ENCODE measurements around the gene OR6S1.
A peak's percentile ranks its signal among the peaks of the same experiment; 100 is the strongest.

The OR6S1 gene

DNA sequence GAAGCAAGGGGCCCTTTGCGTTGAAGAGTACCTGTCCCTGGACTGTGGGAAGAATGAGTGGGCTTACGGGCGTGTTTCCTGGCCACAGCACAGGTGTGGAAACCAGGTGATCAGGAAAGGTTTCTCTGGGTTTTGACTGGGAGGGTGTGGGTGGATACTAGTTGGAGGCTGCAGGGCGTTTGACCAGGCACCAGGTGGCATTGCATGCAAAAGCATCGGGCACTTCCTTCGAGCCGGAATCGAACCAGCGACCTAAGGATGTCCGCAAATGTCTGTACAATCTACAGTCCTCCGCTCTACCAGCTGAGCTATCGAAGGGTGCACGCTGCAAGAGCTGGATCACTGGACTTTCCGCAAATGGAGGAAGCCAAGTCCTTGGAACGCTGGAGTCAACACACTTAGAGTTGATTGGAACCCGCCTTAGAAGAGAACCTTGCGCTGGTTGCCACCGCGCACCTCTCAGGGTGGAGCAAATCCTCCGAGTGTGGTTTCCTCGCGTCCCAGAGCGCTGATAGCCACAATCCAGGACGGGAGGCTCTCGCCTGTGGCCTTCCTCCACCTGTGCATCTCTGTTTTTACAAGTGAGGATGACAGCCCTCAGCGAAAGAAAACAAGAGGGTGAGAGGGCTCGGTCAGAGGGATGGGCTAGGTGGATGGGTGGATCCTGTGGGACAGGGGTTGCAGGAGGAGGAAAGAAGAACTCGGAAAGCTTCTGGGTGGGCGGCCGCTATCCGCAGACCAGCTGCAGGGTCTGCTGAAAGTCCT is 21.7 kb upstream of the OR6S1 start (continued):
- no peak for TF ChIP-seq ZNF571 (tag by site-specific recombination; IDR thresholded peaks at IDR 0.05)
- peak; percentile 67 for TF ChIP-seq SP3 (tag by site-specific recombination; IDR thresholded peaks at IDR 0.05)
- no peak for TF ChIP-seq FEZF1 (tag by site-specific recombination; IDR thresholded peaks at IDR 0.05)
- TF ChIP-seq ZNF707 (tag by site-specific recombination; IDR thresholded peaks at IDR 0.05) = no peak
- no peak; the same call in 1 of the 2 replicates for TF ChIP-seq GFI1B (tag by site-specific recombination; IDR thresholded peaks at IDR 0.05)
- TF ChIP-seq ZNF239 (tag by site-specific recombination; IDR thresholded peaks at IDR 0.05) = 0 out of 2 replicates have a peak, but pooled peaks have one; percentile 25
- TF ChIP-seq ZFHX2 (tag by site-specific recombination; conservative IDR thresholded peaks at IDR 0.05) = peak; percentile 89
- TF ChIP-seq, protein P1, sequence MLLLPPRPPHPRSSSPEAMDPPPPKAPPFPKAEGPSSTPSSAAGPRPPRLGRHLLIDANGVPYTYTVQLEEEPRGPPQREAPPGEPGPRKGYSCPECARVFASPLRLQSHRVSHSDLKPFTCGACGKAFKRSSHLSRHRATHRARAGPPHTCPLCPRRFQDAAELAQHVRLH (tag by site-specific recombination; IDR thresholded peaks at IDR 0.05) = peak; percentile 97
- TF ChIP-seq KLF7 (tag by site-specific recombination; IDR thresholded peaks at IDR 0.05; ENCODE audit: borderline replicate concordance) = peak; percentile 50; the same call in 1 of the 2 replicates
- peak; percentile 38 for TF ChIP-seq SP2 (tag by site-specific recombination; IDR thresholded peaks at IDR 0.05)
- TF ChIP-seq, protein P2, sequence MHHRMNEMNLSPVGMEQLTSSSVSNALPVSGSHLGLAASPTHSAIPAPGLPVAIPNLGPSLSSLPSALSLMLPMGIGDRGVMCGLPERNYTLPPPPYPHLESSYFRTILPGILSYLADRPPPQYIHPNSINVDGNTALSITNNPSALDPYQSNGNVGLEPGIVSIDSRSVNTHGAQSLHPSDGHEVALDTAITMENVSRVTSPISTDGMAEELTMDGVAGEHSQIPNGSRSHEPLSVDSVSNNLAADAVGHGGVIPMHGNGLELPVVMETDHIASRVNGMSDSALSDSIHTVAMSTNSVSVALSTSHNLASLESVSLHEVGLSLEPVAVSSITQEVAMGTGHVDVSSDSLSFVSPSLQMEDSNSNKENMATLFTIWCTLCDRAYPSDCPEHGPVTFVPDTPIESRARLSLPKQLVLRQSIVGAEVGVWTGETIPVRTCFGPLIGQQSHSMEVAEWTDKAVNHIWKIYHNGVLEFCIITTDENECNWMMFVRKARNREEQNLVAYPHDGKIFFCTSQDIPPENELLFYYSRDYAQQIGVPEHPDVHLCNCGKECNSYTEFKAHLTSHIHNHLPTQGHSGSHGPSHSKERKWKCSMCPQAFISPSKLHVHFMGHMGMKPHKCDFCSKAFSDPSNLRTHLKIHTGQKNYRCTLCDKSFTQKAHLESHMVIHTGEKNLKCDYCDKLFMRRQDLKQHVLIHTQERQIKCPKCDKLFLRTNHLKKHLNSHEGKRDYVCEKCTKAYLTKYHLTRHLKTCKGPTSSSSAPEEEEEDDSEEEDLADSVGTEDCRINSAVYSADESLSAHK (tag by site-specific recombination; IDR thresholded peaks at IDR 0.05) = peak; percentile 37; the same call in 1 of the 2 replicates
- TF ChIP-seq, protein P3, sequence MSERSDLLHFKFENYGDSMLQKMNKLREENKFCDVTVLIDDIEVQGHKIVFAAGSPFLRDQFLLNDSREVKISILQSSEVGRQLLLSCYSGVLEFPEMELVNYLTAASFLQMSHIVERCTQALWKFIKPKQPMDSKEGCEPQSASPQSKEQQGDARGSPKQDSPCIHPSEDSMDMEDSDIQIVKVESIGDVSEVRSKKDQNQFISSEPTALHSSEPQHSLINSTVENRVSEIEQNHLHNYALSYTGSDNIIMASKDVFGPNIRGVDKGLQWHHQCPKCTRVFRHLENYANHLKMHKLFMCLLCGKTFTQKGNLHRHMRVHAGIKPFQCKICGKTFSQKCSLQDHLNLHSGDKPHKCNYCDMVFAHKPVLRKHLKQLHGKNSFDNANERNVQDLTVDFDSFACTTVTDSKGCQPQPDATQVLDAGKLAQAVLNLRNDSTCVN (tag by site-specific recombination; optimal IDR thresholded peaks at IDR 0.05) = peak; percentile 42
- peak; percentile 91 for TF ChIP-seq ZXDB (tag by site-specific recombination; IDR thresholded peaks at IDR 0.05)
- TF ChIP-seq, protein P4, sequence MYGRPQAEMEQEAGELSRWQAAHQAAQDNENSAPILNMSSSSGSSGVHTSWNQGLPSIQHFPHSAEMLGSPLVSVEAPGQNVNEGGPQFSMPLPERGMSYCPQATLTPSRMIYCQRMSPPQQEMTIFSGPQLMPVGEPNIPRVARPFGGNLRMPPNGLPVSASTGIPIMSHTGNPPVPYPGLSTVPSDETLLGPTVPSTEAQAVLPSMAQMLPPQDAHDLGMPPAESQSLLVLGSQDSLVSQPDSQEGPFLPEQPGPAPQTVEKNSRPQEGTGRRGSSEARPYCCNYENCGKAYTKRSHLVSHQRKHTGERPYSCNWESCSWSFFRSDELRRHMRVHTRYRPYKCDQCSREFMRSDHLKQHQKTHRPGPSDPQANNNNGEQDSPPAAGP (tag by site-specific recombination; IDR thresholded peaks at IDR 0.05) = peak; percentile 95
- TF ChIP-seq ZNF302 (tag by site-specific recombination; IDR thresholded peaks at IDR 0.05; ENCODE audit: low read depth) = no peak
- TF ChIP-seq ZNF184 (tag by site-specific recombination; IDR thresholded peaks at IDR 0.05) = peak; percentile 82; the same call in 1 of the 2 replicates
- no peak for TF ChIP-seq ZNF114 (tag by site-specific recombination; IDR thresholded peaks at IDR 0.05)
- peak; percentile 88; the same call in 1 of the 2 replicates for TF ChIP-seq ZSCAN23 (tag by site-specific recombination; IDR thresholded peaks at IDR 0.05)
- no peak for TF ChIP-seq ZNF416 (tag by site-specific recombination; IDR thresholded peaks at IDR 0.05)
- peak; percentile 95; the same call in 1 of the 2 replicates for TF ChIP-seq TRIM28 (IDR thresholded peaks at IDR 0.05; ENCODE audit: borderline replicate concordance, low read length)
- peak; percentile 46; the same call in 1 of the 2 replicates for TF ChIP-seq ZFP37 (tag by site-specific recombination; IDR thresholded peaks at IDR 0.05)
- peak; percentile 84 for TF ChIP-seq ZNF394 (tag by site-specific recombination; IDR thresholded peaks at IDR 0.05; ENCODE audit: borderline replicate concordance)
- no peak for TF ChIP-seq ZFP3 (tag by site-specific recombination; IDR thresholded peaks at IDR 0.05; ENCODE audit: low read depth)
- TF ChIP-seq SCRT2 (tag by site-specific recombination; IDR thresholded peaks at IDR 0.05) = peak; percentile 74
- TF ChIP-seq, protein P5, sequence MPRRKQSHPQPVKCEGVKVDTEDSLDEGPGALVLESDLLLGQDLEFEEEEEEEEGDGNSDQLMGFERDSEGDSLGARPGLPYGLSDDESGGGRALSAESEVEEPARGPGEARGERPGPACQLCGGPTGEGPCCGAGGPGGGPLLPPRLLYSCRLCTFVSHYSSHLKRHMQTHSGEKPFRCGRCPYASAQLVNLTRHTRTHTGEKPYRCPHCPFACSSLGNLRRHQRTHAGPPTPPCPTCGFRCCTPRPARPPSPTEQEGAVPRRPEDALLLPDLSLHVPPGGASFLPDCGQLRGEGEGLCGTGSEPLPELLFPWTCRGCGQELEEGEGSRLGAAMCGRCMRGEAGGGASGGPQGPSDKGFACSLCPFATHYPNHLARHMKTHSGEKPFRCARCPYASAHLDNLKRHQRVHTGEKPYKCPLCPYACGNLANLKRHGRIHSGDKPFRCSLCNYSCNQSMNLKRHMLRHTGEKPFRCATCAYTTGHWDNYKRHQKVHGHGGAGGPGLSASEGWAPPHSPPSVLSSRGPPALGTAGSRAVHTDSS (tag by site-specific recombination; IDR thresholded peaks at IDR 0.05) = peak; percentile 63
- TF ChIP-seq, protein P6, sequence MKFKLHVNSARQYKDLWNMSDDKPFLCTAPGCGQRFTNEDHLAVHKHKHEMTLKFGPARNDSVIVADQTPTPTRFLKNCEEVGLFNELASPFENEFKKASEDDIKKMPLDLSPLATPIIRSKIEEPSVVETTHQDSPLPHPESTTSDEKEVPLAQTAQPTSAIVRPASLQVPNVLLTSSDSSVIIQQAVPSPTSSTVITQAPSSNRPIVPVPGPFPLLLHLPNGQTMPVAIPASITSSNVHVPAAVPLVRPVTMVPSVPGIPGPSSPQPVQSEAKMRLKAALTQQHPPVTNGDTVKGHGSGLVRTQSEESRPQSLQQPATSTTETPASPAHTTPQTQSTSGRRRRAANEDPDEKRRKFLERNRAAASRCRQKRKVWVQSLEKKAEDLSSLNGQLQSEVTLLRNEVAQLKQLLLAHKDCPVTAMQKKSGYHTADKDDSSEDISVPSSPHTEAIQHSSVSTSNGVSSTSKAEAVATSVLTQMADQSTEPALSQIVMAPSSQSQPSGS (tag by site-specific recombination; IDR thresholded peaks at IDR 0.05; ENCODE audit: low read depth) = no peak
- TF ChIP-seq ZNF366 (tag by site-specific recombination; conservative IDR thresholded peaks at IDR 0.05) = peak; percentile 43; the same call in 1 of the 2 replicates
- TF ChIP-seq, protein P7, sequence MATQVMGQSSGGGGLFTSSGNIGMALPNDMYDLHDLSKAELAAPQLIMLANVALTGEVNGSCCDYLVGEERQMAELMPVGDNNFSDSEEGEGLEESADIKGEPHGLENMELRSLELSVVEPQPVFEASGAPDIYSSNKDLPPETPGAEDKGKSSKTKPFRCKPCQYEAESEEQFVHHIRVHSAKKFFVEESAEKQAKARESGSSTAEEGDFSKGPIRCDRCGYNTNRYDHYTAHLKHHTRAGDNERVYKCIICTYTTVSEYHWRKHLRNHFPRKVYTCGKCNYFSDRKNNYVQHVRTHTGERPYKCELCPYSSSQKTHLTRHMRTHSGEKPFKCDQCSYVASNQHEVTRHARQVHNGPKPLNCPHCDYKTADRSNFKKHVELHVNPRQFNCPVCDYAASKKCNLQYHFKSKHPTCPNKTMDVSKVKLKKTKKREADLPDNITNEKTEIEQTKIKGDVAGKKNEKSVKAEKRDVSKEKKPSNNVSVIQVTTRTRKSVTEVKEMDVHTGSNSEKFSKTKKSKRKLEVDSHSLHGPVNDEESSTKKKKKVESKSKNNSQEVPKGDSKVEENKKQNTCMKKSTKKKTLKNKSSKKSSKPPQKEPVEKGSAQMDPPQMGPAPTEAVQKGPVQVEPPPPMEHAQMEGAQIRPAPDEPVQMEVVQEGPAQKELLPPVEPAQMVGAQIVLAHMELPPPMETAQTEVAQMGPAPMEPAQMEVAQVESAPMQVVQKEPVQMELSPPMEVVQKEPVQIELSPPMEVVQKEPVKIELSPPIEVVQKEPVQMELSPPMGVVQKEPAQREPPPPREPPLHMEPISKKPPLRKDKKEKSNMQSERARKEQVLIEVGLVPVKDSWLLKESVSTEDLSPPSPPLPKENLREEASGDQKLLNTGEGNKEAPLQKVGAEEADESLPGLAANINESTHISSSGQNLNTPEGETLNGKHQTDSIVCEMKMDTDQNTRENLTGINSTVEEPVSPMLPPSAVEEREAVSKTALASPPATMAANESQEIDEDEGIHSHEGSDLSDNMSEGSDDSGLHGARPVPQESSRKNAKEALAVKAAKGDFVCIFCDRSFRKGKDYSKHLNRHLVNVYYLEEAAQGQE (tag by site-specific recombination; IDR thresholded peaks at IDR 0.05) = peak; percentile 62

All from HEK293 (cell line).